ENCODE results near the gene ADGRB2. TPM values are rescaled to one million over a fixed set of nuclear protein-coding genes. Genes with fewer than 3 reads are reported as not detected.

ADGRB2 gene
- total RNA-seq, 3 donors from 2014 or later = 0.18 to 0.68 (median 0.65) TPM

DNA sequence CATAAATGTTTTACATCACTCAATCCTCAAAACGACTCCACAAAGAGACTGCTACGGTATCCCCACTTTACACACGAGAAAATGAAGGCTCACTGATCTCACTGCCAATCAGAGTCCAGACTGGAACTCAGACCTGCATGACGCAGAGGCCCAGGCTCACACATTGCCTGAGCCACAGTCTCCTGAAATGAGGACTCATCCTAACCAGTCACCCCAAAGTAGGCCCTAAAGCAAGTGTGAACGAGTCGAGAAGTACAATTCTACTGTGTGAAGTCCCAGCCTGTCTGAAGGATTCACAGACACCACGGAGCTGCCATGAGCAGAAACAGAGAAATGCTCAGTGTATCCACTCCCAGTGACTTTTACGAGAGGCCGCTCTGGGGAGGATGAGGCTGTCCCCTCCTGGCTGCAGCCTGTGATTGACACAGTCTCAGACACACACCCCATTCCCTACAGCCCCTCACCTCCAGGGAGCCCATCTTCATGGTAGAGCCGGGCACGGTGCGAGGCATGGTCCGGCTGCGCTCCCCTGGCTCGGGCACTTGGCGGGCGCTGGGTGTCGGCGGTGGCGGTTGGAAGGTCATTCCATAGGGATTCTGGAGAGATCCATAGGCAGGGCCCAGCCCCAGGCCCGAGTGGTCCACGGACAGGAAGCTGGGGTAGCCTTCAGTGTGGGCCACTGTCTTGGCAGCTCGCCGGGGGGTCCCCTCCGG, 33.6 kb downstream of the ADGRB2 start:
- no peak for ATAC-seq

GRCh38 chr1:31727849-31728248, 36.3 kb downstream of the ADGRB2 start:
- no peaks in the 10 kb centered on the region for H3K36me3 Mint-ChIP-seq (ENCODE audit: insufficient read depth)
- H3K4me3 Mint-ChIP-seq = no peak overlapping the region
- DNase-seq (no peak), ATAC-seq (no peak)
- no peaks in the 10 kb centered on the region for H3K27me3 Mint-ChIP-seq (ENCODE audit: low read depth)
- no peaks in the 10 kb centered on the region for H3K9me3 Mint-ChIP-seq
- no peaks in the 10 kb centered on the region for H3K4me1 Mint-ChIP-seq (ENCODE audit: low read depth)

More for the DNA sequence above, 33.6 kb downstream of the ADGRB2 start:
- Mint-ChIP-seq H3K9me3 (no peaks in the 10 kb centered on the region), H3K36me3 (ENCODE audit: insufficient read depth) (no peaks in the 10 kb centered on the region), H3K4me1 (ENCODE audit: low read depth) (no peaks in the 10 kb centered on the region), H3K27me3 (ENCODE audit: low read depth) (no peaks in the 10 kb centered on the region), H3K4me3 (no peak overlapping the region)
- DNase-seq = no peak

DNA sequence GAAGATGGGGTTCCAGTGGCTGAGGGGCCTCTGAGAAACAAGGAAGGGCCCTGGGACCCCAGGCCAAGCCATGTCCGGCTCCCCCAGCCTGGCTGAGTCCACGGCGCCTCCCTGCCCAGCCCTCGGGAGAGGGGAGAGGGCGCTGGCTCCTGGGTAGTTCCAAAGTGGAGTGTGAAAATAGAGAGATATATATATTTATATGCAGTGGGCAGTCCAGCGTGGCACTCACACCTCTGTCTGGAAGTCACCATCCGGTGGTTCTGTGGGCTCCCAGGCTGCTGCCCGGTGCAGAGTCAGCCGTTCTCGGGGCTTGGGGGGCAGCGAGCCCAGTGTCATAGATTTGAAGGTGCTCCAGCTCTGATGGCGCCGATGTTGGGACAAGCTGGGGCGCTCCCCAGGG, 36.9 kb downstream of the ADGRB2 start:
- H3K4me1 Mint-ChIP-seq (ENCODE audit: low read depth) = no peaks in the 10 kb centered on the region
- H3K4me3 Mint-ChIP-seq = no peak overlapping the region
- DNase-seq = no peak
- no peaks in the 10 kb centered on the region for H3K9me3 Mint-ChIP-seq
- ATAC-seq = no peak
- peaks cover 5% of the 10 kb centered on the region for H3K27me3 Mint-ChIP-seq (ENCODE audit: low read depth)
- no peaks in the 10 kb centered on the region for H3K36me3 Mint-ChIP-seq (ENCODE audit: insufficient read depth)

DNA sequence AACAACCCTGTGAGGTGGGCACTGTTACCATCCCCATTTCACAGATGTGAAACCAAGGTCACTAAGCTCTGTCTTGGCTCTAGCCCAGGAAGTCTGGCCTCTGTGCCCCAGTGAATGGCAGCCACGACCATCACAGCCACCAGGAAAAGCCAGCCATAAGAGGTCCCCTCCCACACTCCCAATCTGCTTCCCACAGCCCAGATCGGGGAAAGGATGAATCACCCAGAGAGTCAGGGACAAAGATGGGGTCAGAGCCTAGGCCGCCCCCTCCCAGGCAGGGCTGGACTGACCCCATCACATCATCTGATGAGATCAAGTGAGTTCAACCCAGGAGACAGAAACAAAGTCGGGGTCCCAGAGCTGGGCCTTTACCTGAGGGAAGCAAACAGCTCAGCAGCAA, 37.4 kb downstream of the ADGRB2 start:
- DNase-seq (no peak), ATAC-seq (no peak)
- Mint-ChIP-seq H3K27me3 (ENCODE audit: low read depth) (peaks cover 9% of the 10 kb centered on the region), H3K36me3 (ENCODE audit: insufficient read depth) (no peaks in the 10 kb centered on the region), H3K4me3 (no peak overlapping the region), H3K9me3 (no peaks in the 10 kb centered on the region), H3K4me1 (ENCODE audit: low read depth) (no peaks in the 10 kb centered on the region)

- DNase-seq = no peak
- no peaks in the 10 kb centered on the region for H3K36me3 Mint-ChIP-seq (ENCODE audit: insufficient read depth)
- no peak for ATAC-seq
- H3K4me1 Mint-ChIP-seq (ENCODE audit: low read depth) = no peaks in the 10 kb centered on the region
- H3K9me3 Mint-ChIP-seq = no peaks in the 10 kb centered on the region
- H3K4me3 Mint-ChIP-seq = no peak overlapping the region
- H3K27me3 Mint-ChIP-seq (ENCODE audit: low read depth) = peaks cover 11% of the 10 kb centered on the region
Observed at GRCh38 chr1:31725777-31726535, 38.2 kb downstream of the ADGRB2 start.

DNA sequence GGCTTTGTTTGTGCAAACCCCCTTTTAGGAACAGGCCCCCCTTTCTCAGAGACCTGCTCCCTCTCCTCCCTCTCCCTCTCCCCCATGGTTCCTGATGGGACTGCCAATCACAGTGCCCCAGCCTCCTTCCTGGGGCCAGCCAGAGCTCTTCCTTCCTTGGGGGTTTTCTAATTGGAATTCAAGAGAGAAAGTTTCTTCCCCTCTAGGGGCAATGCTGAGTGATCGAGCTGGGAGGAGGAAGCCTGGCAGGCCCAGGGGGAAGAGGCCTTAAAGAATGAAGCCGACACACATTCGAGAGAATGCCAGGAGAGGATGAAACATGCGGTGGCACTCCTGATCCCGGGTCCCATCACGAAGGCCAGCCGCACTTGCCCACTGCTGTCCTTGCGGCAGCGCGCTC, 39.0 kb downstream of the ADGRB2 start:
- ATAC-seq = no peak
- Mint-ChIP-seq H3K9me3 (no peaks in the 10 kb centered on the region), H3K4me3 (no peak overlapping the region), H3K4me1 (ENCODE audit: low read depth) (no peaks in the 10 kb centered on the region), H3K27me3 (ENCODE audit: low read depth) (peaks cover 11% of the 10 kb centered on the region), H3K36me3 (ENCODE audit: insufficient read depth) (no peaks in the 10 kb centered on the region)
- DNase-seq = no peak

DNA sequence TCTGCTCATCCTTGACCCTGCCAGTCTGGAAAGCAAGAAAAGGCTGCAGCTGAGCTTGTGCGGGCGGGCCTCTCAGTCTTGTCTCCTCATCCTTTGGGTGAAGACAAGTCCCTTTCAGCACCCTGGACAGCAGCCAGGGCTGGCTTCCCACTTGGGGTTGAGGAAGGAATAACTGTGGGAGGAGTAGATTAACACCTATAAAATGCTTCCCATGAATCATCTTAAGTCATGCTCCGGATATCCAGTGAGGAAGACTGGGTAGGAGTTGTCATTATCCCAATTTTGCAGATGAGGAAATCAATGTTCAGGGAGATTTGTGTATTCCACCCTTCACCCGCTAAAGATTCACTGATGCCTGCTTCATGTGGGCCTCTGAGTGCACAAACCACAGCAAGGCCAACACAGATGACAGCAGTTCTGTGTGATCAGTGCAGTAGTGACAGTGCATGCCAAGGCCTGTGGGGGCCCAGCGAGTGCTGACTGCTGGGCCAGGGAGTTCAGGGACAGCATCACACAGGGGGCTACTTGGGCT, 40.2 kb downstream of the ADGRB2 start:
- peak; percentile 27 for DNase-seq

GRCh38 chr1:31718327-31718897, 45.7 kb downstream of the ADGRB2 start:
- Mint-ChIP-seq H3K4me3 (no peak overlapping the region), H3K27me3 (ENCODE audit: low read depth) (peaks cover 61% of the 10 kb centered on the region), H3K4me1 (ENCODE audit: low read depth) (peaks cover 14% of the 10 kb centered on the region), H3K9me3 (no peaks in the 10 kb centered on the region), H3K36me3 (ENCODE audit: insufficient read depth) (no peaks in the 10 kb centered on the region)
- no peak for DNase-seq
- ATAC-seq = no peak

More for the DNA sequence above, 40.2 kb downstream of the ADGRB2 start:
- Mint-ChIP-seq H3K27me3 (ENCODE audit: low read depth) (peaks cover 17% of the 10 kb centered on the region), H3K36me3 (ENCODE audit: insufficient read depth) (no peaks in the 10 kb centered on the region), H3K4me3 (no peak overlapping the region), H3K4me1 (ENCODE audit: low read depth) (no peaks in the 10 kb centered on the region), H3K9me3 (no peaks in the 10 kb centered on the region)
- ATAC-seq = no peak

GRCh38 chr1:31717341-31717740, 46.8 kb downstream of the ADGRB2 start:
- Mint-ChIP-seq H3K4me3 (no peak overlapping the region), H3K4me1 (ENCODE audit: low read depth) (peaks cover 14% of the 10 kb centered on the region), H3K36me3 (ENCODE audit: insufficient read depth) (no peaks in the 10 kb centered on the region), H3K9me3 (no peaks in the 10 kb centered on the region), H3K27me3 (ENCODE audit: low read depth) (peaks cover 66% of the 10 kb centered on the region)
- ATAC-seq = no peak
- no peak for DNase-seq

DNA sequence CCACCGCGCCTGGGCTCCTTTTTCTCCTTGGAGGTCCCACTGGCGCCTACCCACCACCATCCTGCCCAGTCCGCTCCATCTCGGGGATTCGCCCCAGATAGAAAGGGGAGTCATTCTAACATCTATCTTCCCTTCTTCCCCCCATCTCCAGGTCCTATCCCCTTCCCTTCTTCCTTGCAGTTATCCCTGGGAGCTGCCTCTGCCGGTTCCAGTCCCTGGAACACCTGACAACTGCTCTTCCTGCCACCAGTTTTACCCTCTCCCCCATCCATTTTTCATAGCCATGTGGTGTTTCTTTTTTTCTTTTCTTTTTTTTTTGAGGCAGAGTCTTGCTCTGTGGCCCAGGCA, 48.3 kb downstream of the ADGRB2 start:
- ATAC-seq = no peak
- no peak overlapping the region for H3K4me3 Mint-ChIP-seq
- peaks cover 14% of the 10 kb centered on the region for H3K4me1 Mint-ChIP-seq (ENCODE audit: low read depth)

GRCh38 chr1:31715087-31715872, 48.9 kb downstream of the ADGRB2 start:
- Mint-ChIP-seq H3K36me3 (ENCODE audit: insufficient read depth) (no peaks in the 10 kb centered on the region), H3K4me1 (ENCODE audit: low read depth) (peaks cover 14% of the 10 kb centered on the region), H3K9me3 (no peaks in the 10 kb centered on the region), H3K4me3 (peak overlapping the region; percentile 60), H3K27me3 (ENCODE audit: low read depth) (peaks cover 64% of the 10 kb centered on the region)
- ATAC-seq (peak; percentile 51 to 71), DNase-seq (peak; percentile 17)

More for the DNA sequence above, 48.3 kb downstream of the ADGRB2 start:
- Mint-ChIP-seq H3K27me3 (ENCODE audit: low read depth) (peaks cover 63% of the 10 kb centered on the region), H3K36me3 (ENCODE audit: insufficient read depth) (no peaks in the 10 kb centered on the region), H3K9me3 (no peaks in the 10 kb centered on the region)
- DNase-seq = no peak

- peaks cover 66% of the 10 kb centered on the region for H3K27me3 Mint-ChIP-seq (ENCODE audit: low read depth)
- peak overlapping the region; percentile 48 for H3K4me3 Mint-ChIP-seq
- peak; percentile 49 to 52 for ATAC-seq
- H3K9me3 Mint-ChIP-seq = no peaks in the 10 kb centered on the region
- peaks cover 14% of the 10 kb centered on the region for H3K4me1 Mint-ChIP-seq (ENCODE audit: low read depth)
- H3K36me3 Mint-ChIP-seq (ENCODE audit: insufficient read depth) = no peaks in the 10 kb centered on the region
- DNase-seq = peak; percentile 28
Observed at GRCh38 chr1:31714442-31715086, 49.6 kb downstream of the ADGRB2 start.

GRCh38 chr1:31712630-31713029, 51.5 kb downstream of the ADGRB2 start:
- no peak overlapping the region for H3K4me3 Mint-ChIP-seq
- no peaks in the 10 kb centered on the region for H3K9me3 Mint-ChIP-seq
- peaks cover 68% of the 10 kb centered on the region for H3K27me3 Mint-ChIP-seq (ENCODE audit: low read depth)
- no peak for ATAC-seq
- H3K4me1 Mint-ChIP-seq (ENCODE audit: low read depth) = peaks cover 26% of the 10 kb centered on the region
- DNase-seq = no peak
- no peaks in the 10 kb centered on the region for H3K36me3 Mint-ChIP-seq (ENCODE audit: insufficient read depth)

GRCh38 chr1:31712068-31712467, 52.1 kb downstream of the ADGRB2 start:
- ATAC-seq (no peak), DNase-seq (no peak)
- H3K27me3 Mint-ChIP-seq (ENCODE audit: low read depth) = peaks cover 71% of the 10 kb centered on the region
- H3K36me3 Mint-ChIP-seq (ENCODE audit: insufficient read depth) = no peaks in the 10 kb centered on the region
- peaks cover 27% of the 10 kb centered on the region for H3K4me1 Mint-ChIP-seq (ENCODE audit: low read depth)
- no peaks in the 10 kb centered on the region for H3K9me3 Mint-ChIP-seq
- no peak overlapping the region for H3K4me3 Mint-ChIP-seq
